Suprapubic skin (tissue), 2 donors: ENCODE measurements around the gene SHC4.

Experiments used
- EP300 ChIP-seq: sonication (generic); formaldehyde crosslinking; IDR thresholded peaks from one replicate; pipeline ENCODE4 v1.6.1; 2017; ENCODE audit warnings: antibody characterized with exemption
- POLR2A ChIP-seq, 2 donors: fragments of 450-650 bp; IDR thresholded peaks; one replicate each; pipeline ENCODE4 v1.6.1; 2017; ENCODE audit warnings: antibody characterized with exemption in 2 of 2, mild to moderate bottlenecking in 2 of 2, moderate library complexity in 2 of 2

DNA sequence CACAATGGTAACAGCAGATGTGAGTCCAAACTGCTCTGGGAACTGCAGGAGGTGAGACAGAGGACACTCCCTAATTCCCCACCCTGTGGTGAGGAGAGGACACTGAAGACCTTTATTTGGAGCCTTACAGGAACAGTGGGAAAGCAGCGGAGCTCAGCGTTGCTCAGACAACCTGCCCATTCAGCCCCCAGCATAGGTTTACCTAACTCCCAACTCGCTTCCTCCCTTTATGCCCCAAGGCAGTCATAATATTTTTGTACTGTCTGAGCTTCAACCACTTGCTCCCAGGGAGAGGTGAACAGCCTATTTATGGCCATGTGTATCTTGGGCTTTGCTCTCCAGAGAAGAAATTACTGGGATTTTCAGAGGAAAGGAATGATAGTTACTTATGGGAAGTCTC is 34.1 kb downstream of the SHC4 start:
- TF ChIP-seq POLR2A (IDR thresholded peaks at IDR 0.05) (no peak), EP300 (no peak)
